ENCODE measurements around the gene DSPP. TPM values are rescaled to one million over a fixed set of nuclear protein-coding genes. Genes with fewer than 3 reads are reported as not detected.

DSPP gene
- total and polyA plus RNA-seq, 2 of the 4 experiments (the other 2 are of a cell fraction), result not detected

- no CpG with 5 or more reads among the region's 6 CpGs for WGBS, 2 experiments (ENCODE audit: extremely low coverage in 2 of 2, insufficient read length in 1 of 2)
- no peak overlapping the region for H4K5ac ChIP-seq (ENCODE audit: low read depth, low read length)
- no peak overlapping the region for H3K56ac ChIP-seq (ENCODE audit: extremely low read depth, insufficient read depth, low read length)
- no peaks in the 10 kb centered on the region for H3K79me1 ChIP-seq (ENCODE audit: low read depth in 1 of 2, low read length in 2 of 2)
- H3K9me3 ChIP-seq (ENCODE audit: control insufficient read depth, insufficient read depth, low read length), result no peaks in the 10 kb centered on the region
- no peaks in the 10 kb centered on the region for H3K9me1 ChIP-seq (ENCODE audit: insufficient read depth, low read length)
- intact Hi-C loops (cut with micrococcal nuclease) (no loop called here), in situ Hi-C loops (cut with MboI; ENCODE audit: low sequenced_read_pairs) (no loop called here), dilution Hi-C loops (cut with HindIII; ENCODE audit: low sequenced_read_pairs, unreplicated experiment) (no loop called here)
- no peak for ATAC-seq (ENCODE audit: low read depth)
- H3K4me2 ChIP-seq (ENCODE audit: low read depth, low read length), result no peak overlapping the region
- no TSS peak for BruUV-seq (replicated peaks)
- H2BK5ac ChIP-seq (ENCODE audit: low read depth, low read length, poor library complexity, severe bottlenecking), result no peak overlapping the region
- no peak overlapping the region for H3K14ac ChIP-seq (replicated peaks; ENCODE audit: low read depth, low read length)
- ChIA-PET CTCF (no interaction called here), POLR2A (ENCODE audit: unreplicated experiment) (no interaction called here)
- H3K36me3 ChIP-seq (ENCODE audit: control insufficient read depth, insufficient read depth, low read length), result no peaks in the 10 kb centered on the region
- no peak overlapping the region for H2BK120ac ChIP-seq (ENCODE audit: low read depth, low read length)
- no peak overlapping the region for H2AFZ ChIP-seq (replicated peaks; ENCODE audit: low read length, poor library complexity)
- H3K23ac ChIP-seq (ENCODE audit: low read depth, low read length), result no peak overlapping the region
- no peak overlapping the region for H3K27ac ChIP-seq (ENCODE audit: insufficient read depth, low read length)
- H2AK5ac ChIP-seq (ENCODE audit: low read depth, low read length), result no peak overlapping the region
- no peak overlapping the region for H4K91ac ChIP-seq (ENCODE audit: insufficient read depth, low read depth, low read length)
- no peak overlapping the region for H3K18ac ChIP-seq (ENCODE audit: low read depth, low read length)
- DNase-seq, result no peak
- H3K9ac ChIP-seq (ENCODE audit: low read depth, low read length), result no peak overlapping the region
- no peak overlapping the region for H2AK9ac ChIP-seq (replicated peaks; ENCODE audit: low read depth, low read length, poor library complexity)
- no peak overlapping the region for H2BK20ac ChIP-seq (ENCODE audit: low read depth, low read length)
- no peaks in the 10 kb centered on the region; the same call in 1 of the 2 replicates for H3K27me3 ChIP-seq (ENCODE audit: control insufficient read depth, insufficient read depth, low read length)
- no peaks in the 10 kb centered on the region for H4K20me1 ChIP-seq (ENCODE audit: insufficient read depth, low read length)
- TF ChIP-seq FOS (IDR thresholded peaks at IDR 0.05; ENCODE audit: low read depth, low read length), result no peak
- no peak for TF ChIP-seq SMC3 (IDR thresholded peaks at IDR 0.05; ENCODE audit: low read depth, low read length)
- TF ChIP-seq POLR2A (IDR thresholded peaks at IDR 0.05; ENCODE audit: low read depth, low read length), result no peak
- TF ChIP-seq CHD1 (IDR thresholded peaks at IDR 0.05; ENCODE audit: low read depth, low read length), result no peak
- TF ChIP-seq ELK1 (IDR thresholded peaks at IDR 0.05; ENCODE audit: borderline replicate concordance, low read depth, low read length), result no peak
- no peak for TF ChIP-seq CEBPB (IDR thresholded peaks at IDR 0.05; ENCODE audit: low read depth, low read length)
- no peak for TF ChIP-seq CTCF (conservative IDR thresholded peaks at IDR 0.05; ENCODE audit: low read depth, low read length)
- no peak for TF ChIP-seq RAD21 (IDR thresholded peaks at IDR 0.05; ENCODE audit: low read length)
- TF ChIP-seq RCOR1 (IDR thresholded peaks at IDR 0.05; ENCODE audit: insufficient replicate concordance, low read length), result no peak
- TF ChIP-seq BHLHE40 (IDR thresholded peaks at IDR 0.05; ENCODE audit: low read depth, low read length), result no peak
- no peak for TF ChIP-seq NFE2L2 (IDR thresholded peaks at IDR 0.05; ENCODE audit: low read depth, low read length)
- no peak for TF ChIP-seq MAFK (IDR thresholded peaks at IDR 0.05; ENCODE audit: low read depth, low read length)
- TF ChIP-seq USF2 (IDR thresholded peaks at IDR 0.05; ENCODE audit: low read depth, low read length), result no peak
- TF ChIP-seq RFX5 (IDR thresholded peaks at IDR 0.05; ENCODE audit: low read depth, low read length), result no peak
- TF ChIP-seq MXI1 (IDR thresholded peaks at IDR 0.05; ENCODE audit: borderline replicate concordance, low read depth, low read length), result no peak
- H2BK15ac ChIP-seq (ENCODE audit: low read depth, low read length), result no peak overlapping the region
- no peaks in the 10 kb centered on the region for H3K4me1 ChIP-seq (ENCODE audit: control insufficient read depth, insufficient read depth, low read length)
- H3K4me3 ChIP-seq (ENCODE audit: insufficient read depth, low read depth, low read length), result no peak overlapping the region
- H3K4ac ChIP-seq (ENCODE audit: low read depth, low read length), result no peak overlapping the region
- H4K8ac ChIP-seq (ENCODE audit: low read depth in 2 of 2, low read length in 2 of 2), result no peak overlapping the region
Observed at GRCh38 chr4:87644286-87644685, 36.0 kb downstream of the DSPP start.
